Adipose tissue (tissue), 3 donors: ENCODE data around the gene BARX2. TPM values are rescaled to one million over a fixed set of nuclear protein-coding genes. Genes with fewer than 3 reads are reported as not detected.

Experiments
- H3K27ac ChIP-seq: one replicate; pipeline ENCODE4 v1.5.1; 2013; ENCODE audit warnings: low read depth, low read length
- WGBS, 3 donors: extraction: QIAGEN DNeasy Blood & Tissue Kit; methylation state at CpG; one replicate each; pipeline ENCODE4 v1.1.7; 2013; 5-methylcytosine and 5-hydroxymethylcytosine counted together
- polyA plus RNA-seq, 3 donors: library from polyadenylated mRNA; stranded (reverse); fragments of 200-250 nt; gene quantifications; one replicate each; pipeline ENCODE4 v1.2.3, GENCODE V29; 2013
- donor health status: healthy with polysubstance abuse.
- donor health status: Bipolar disorder and iron deficiency.
- donor health status: healthy.

BARX2 gene
- polyA plus RNA-seq, 3 donors = 0.11 to 2.7 (median 0.40) TPM

DNA sequence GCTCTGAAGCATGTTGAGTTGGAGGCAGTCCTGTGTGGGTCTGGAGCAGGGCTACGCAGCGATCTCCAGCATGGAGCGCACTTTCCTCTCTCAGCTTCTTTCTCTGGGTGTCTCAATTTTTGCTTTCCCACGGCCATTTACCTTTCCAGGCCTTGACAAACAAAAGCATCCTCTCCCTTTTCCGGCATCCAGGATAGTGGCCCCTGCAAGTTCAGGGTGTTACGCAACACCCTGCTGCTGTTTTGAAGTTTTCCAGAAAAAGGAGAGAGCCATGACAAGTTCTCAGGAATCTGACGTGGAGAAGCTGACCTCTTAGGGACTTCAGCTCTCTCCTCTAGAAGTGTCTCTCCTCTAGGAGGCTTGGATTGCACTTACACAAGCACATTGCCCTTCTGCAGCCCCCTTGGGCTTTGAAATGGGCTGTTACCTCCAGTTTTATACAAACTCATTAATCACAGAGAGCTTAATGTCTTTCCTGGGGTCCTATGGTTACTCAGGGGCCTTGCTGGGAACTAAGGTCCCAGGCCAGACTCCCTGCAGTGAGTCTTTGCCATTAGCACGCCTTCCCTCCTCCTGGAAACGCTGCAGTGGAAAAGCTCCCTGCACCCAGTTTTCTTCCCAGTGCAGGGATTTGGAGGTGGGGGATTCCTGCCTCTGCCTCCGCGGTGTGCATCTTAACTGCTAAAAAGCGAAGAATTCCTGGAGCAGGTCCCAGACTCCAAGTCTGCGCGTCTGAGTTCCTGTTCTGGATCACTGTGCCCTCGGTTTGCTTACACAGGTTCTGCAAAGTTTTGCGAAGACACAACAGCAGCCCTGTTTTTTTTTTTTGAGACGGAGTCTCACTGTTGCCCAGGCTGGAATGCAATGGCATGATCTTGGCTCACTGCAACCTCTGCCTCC, 80.4 kb downstream of the BARX2 start:
- WGBS, 3 donors = 61 to 67% (median 66%) methylated on average over 17 of the region's 17 CpGs
- H3K27ac ChIP-seq = no peak overlapping the region

DNA sequence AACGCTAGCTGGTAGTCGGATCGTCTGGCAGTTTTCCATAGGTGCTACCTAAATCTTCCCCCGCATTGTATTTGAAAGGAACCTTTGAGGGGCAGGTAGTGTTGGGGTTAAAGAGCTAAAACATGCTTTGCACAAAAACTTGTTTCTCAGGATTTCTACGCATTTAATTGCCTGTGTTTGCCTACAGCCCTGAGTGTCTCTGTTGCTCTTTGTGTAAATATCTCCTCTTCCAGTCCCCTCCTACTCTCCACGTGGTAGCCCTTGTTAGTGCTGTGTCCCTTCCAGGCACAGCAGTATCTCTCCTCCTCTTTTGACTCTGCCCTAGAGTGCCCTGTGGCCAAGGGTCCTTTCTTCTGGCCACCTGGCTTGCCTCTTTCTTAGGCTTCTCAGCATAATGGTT, 81.7 kb downstream of the BARX2 start:
- no peak overlapping the region for H3K27ac ChIP-seq
- 29 to 60% (median 55%) methylated on average over 6 of the region's 6 CpGs for WGBS, 3 donors

DNA sequence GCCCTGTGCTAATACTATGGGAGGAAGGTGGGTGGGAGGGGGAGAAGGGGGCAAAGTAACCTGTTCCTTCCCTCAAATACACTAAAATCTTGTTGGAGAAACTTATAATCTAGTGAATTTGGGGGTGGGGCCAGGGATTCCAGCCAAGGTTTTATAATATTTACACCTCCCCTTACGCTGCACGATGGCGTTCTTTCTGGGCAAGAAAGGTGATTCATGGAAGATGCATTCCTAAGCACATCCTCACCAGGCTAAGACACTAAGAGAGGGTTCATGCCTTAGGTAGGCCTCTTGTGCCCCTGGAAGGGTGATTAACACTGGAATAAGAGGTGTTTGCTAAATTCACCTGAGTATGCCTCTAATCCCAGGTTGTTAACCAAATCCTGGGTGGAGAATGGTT, 82.6 kb downstream of the BARX2 start:
- no peak overlapping the region for H3K27ac ChIP-seq

DNA sequence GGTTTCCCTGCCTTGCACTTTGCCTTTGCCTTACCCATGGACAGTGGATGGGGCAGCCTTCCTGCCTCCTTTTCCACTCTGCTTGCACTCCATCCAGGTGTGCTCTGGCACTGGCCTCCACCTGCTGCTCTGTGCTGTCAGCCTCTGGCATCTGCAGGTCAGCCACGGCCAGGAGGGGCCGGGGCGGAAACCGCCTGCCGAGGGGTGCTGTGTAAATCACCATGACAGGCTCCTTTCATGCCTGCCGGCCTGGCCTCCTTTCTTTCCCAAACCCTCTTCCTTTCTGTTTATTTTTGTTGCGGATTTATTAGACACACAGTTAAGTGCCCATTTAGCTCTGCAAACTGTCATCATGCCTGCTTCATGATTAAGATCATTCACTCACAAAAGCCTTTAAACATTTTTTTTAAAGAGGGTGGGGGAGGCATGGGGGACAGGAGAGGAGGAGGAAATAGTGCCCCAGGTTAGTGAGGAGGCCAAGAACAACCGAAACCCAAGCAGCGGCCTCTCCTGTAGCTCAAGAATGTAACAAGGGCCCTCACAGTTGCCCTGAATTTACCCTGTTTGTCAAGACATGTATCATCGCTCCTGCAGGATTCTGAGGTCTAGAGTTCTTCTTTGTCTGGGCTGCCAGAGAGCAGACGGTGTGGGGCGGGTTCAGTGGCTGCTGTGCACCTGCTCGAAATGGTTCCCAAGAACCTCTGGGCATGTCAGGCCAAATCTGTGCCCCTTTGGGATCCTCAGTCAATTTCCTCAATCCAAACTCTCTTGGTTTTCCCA, 83.3 kb downstream of the BARX2 start:
- no peak overlapping the region for H3K27ac ChIP-seq

More for the DNA sequence above, 82.6 kb downstream of the BARX2 start:
- WGBS, 3 donors = 72 to 77% (median 73%) methylated on average over 3 of the region's 3 CpGs

DNA sequence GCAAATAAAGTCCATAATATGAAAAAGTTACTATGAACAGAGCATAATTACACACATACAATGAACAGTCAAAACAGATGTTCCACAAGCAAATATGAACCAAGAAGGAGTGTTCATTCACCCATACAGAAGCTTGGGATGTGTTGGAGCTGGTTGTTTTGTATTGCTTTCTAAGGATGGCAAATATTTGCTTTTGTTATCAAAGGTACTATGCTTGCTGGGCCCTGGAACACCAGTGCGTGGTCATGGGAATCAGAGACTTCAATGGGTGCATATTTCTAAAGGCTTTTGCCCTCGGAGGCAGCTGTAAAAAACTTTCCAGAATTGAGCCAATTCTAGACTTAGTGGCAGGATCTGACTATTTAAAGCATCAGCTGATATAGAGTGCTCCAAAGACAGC, 85.1 kb downstream of the BARX2 start:
- 16 to 86% (median 79%) methylated on average over 2 of the region's 2 CpGs for WGBS, 3 donors
- H3K27ac ChIP-seq = no peak overlapping the region

More for the DNA sequence above, 83.3 kb downstream of the BARX2 start:
- WGBS, 3 donors = 43 to 65% (median 44%) methylated on average over 13 of the region's 13 CpGs

DNA sequence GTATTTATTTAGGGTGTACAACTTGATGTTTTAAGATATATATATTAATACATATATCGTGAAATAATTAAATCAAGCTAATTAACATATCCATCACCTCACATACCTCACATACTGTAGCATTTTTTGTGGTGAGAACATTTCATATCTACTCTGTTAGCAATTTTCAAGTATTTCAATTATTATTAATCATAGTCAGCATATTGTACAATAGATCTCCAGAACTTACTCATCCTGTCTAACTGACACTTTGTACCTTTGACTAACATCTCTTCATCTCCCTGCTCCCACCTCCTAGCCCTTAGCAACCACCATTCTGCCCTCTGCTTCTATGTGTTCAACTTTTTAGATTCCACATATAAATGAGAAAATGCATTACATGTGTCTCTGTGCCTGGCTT, 108.4 kb downstream of the BARX2 start:
- H3K27ac ChIP-seq = no peak overlapping the region
- WGBS, 3 donors = 84 to 94% (median 91%) methylated on average over 1 of the region's 1 CpG

DNA sequence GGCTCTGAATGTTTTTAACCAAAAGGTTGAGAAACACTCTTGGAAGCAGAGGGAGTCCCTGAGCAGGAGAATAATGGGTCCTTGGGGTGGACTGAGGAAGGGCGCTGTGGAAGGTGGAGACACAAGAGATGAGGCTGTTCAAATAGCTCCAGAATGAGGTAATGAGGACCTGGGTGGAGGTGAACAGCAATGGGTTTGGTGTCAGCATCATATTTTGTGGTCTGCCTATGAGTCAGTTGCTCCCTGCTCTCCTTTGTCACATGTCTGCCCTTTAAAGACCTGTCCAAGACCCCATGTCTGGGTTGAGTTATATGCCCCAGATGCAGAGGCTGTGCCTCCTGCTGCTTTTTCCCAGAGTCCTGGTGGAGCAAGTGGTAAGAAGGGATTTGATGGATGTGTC, 113.6 kb downstream of the BARX2 start:
- no peak overlapping the region for H3K27ac ChIP-seq
- 69 to 86% (median 74%) methylated on average over 1 of the region's 1 CpG for WGBS, 3 donors

DNA sequence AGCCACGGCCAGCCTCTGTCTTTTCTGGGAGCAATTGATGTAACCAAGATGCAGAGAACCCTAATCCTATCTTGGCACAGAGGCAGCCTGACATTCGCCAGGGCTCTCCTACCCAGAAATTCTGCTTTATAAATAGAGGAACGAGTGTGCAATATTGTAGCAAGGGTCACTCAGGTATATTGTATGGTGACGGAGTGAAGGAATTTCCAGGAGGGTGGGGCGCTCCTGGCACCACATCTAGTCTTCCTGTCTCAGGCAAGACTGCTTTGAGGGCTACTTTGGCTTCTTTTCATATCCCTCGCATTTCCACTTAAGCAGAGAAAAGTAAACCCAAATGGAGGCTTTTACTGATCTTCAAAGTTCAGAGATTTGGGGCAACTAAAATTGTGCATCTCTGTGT, 114.4 kb downstream of the BARX2 start:
- WGBS, 3 donors = 62 to 67% (median 66%) methylated on average over 6 of the region's 6 CpGs
- no peak overlapping the region for H3K27ac ChIP-seq

DNA sequence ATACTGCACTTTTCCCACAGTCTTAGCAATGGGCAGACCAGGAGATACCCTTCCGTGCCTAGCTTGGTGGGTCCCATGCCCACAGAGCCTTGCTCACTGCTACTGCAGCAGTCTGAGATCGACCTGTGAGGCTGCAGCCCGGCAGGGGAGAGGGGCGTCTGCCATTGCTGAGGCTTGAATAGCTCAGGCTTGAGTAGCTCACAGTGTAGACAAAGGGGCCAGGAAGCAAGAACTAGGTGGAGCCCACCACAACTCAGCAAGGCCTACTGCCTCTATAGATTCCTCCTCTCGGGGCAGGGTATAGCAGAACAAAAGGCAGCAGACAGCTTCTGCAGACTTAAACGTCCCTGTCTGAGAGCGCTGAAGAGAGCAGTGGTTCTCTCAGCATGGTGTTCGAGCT, 118.1 kb downstream of the BARX2 start:
- 80 to 95% (median 90%) methylated on average over 8 of the region's 8 CpGs for WGBS, 3 donors
- no peak overlapping the region for H3K27ac ChIP-seq

Other genes with a start within 250 kb of the BARX2 start
- 1 to 10 TPM; 4.5 to 5.4 (median 4.9) TPM for gene ARHGAP32, start 183.5 kb upstream of the BARX2 start, polyA plus RNA-seq